GM18519 (cell line): ENCODE measurements around the gene TMEM237.
A peak's percentile ranks its signal among the peaks of the same experiment; 100 is the strongest.

Source experiments
- ATAC-seq: cut with Tn5 transposase; IDR thresholded peaks from one replicate; pipeline ENCODE4 v1.9.1; 2021; ENCODE audit warnings: mild to moderate bottlenecking, moderate library complexity; ENCODE audit not compliant: unreplicated experiment, low FRiP score

Gene TMEM237

DNA sequence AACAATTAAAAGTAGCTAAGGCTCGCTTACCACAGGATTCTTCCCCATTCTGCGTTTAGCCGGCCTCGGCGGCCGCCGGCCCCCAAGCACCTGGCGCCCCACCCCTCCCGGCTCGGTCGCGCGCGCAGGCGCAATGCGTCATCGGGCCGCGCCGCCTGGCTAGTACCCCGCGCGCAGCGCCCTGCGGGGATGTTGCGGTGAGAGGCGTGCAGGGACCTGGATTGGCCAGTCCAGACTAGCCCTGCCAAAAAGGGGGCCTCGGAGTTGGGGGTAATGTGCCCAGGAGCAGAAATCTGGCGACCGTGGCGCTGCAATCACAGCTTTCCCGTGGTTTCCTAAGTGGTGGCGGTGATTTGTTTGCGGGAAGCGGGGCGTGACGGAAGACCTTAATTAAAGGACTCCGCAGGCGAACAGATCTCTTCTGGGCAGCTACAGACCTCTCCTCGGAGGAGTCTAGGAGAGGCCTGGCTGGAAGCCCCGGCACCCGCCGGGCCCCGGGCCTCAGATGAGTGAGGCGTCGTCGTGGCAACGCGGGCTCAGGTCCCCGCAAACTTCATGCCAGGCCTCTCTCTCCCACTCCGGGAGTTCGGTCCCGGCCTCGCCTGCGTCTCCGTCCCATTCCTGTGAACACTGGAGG is 606 bp downstream of the TMEM237 start:
- peak; percentile 58 for ATAC-seq

GRCh38 chr2:201642086-201642578 is 1.2 kb downstream of the TMEM237 start:
- ATAC-seq: peak; percentile 24

GRCh38 chr2:201639205-201639604 is 4.1 kb downstream of the TMEM237 start:
- ATAC-seq: no peak

DNA sequence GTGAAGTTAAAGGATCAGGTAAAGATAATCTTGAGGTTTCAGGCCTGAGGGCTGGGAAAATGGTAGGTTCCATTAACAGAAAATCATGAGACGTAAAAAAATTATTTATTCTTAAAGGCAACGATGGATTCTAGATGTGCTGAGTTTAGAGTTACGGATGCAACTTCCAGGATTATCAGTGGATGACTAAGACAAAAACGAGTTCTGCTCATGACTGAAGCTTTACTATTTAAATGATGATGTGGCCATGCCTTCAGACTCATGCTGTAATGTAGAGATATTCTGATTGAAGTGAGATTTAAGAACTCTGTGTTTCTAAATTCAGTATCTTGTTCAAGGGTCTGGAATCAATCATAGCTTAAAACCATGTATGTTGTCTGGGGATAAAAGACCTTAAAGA is 5.0 kb downstream of the TMEM237 start:
- ATAC-seq: no peak

DNA sequence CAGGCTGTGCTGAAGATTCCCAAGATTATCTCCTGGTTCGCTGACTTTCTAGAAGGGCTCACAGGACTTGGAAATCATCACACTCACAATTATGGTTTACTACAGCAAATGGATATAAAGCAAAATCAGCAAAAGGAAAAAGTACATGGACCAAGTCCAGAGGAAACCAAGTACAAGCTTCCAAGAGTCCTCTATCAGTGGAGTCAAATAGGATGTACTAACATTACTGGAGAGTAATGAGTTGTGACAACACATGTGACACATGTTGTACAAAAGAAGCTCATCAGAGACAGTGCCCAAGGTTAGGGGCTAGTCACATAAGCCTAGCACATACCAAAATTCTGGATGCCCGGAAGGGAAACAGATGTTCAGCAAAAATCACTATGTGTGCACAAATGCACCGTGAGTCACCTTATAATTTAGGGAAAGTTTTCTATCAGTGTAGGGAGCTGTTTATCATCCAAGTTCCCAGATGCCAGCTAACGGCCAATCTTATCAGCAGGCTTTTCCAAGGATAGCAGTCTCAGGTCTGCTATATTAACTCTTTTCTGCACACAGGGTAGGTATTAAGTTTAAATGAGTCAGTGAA is 9.5 kb downstream of the TMEM237 start:
- ATAC-seq: no peak

- ATAC-seq: no peak
Measured at GRCh38 chr2:201631041-201631440, 12.3 kb downstream of the TMEM237 start.

DNA sequence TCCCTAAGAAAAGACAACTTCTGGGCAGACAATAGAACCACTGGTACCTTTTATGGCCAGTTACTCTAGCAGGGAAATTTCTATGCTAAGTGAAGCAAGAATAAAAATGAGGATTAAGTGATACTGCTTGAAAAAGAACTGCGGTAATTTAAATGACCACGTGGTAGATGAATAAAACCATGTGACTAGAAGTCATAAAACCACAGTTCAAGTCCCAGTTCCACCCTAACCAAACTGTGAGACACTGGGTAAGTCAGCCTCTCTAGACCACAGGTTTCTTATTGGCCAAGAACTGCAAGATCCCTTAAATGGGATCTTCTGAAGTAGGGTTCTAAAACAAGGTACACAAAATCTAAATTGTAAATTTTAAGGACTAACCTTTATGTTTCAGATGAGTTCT is 12.7 kb downstream of the TMEM237 start:
- ATAC-seq: no peak

DNA sequence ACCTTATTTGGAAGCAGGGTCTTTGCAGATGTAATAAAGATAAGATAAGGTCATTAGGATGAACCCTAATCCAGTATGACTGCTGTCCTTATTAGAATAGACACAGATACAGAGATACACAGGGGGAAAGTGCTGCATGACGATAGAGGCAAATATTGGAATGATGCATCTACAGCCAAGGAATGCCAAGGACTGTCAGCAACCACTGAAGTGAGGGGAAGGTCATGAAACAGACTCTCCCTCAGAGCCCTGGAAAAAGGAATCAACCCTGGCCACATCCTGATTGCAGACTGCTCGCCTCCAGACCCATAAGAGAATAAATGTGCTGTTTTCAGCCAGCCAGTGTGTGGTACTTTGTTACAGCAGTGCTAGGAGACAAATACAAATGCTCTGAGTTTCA is 14.8 kb downstream of the TMEM237 start:
- ATAC-seq: no peak

DNA sequence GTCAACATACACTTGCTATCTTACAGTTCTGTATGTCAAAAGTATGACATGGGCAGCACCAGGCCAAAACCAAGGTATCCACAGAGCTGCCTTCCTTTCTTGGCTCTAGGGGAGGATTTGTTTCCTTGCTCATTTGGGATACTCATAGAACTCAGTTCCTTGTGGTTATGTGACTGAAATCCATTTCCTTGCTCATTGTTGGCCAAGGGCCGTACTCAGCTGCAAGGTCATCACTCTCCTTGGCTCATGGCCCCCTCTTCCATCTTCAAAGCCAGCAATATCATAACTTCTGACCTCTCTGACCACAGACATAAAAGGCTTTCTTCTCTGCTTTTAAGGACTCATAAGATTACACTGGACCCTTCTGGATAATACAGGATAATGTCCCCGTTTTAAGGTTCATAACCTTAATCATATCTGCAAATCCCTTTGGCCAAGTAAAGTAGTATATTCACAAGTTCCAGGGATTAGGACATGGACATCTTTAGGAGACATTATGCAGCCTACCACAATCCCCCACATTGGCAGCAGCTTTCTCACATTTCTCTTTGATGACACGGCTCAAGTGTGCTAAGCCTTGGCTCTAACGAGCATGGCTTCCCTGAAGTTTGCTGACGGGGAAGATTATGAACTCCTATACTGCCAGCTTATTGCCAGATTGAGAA is 20.9 kb downstream of the TMEM237 start:
- ATAC-seq: no peak

DNA sequence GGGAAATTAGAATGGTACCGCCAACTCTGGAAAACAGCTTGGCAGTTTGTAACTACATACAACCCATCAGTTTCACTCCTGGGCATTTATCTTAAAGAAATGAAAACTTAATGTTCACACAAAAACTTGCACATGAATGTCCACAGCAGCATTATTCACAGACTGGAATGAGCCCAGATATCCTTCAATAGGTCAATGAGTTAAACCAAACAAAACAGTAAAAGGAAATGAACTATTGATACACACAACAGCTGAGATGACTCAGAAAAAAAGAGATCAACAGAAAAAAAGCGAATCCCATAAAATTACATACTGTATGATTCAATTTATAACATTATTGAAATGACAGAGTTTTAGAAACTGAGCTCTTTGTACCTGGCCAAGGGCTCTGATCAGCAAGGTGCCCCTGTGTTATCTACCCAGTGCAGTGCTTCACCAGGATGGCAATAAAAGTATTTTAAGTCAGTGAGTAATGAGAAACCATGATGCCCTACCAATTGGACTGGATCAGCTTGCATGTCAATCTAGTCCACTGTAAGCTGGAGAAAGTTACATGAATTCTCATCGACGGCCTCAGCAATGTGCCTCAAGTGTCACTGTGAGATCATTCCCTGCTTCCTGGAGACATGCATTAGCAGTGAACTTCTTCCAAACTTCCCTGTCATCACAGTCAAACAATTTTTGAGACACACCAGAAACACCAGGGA is 21.9 kb downstream of the TMEM237 start:
- ATAC-seq: no peak

DNA sequence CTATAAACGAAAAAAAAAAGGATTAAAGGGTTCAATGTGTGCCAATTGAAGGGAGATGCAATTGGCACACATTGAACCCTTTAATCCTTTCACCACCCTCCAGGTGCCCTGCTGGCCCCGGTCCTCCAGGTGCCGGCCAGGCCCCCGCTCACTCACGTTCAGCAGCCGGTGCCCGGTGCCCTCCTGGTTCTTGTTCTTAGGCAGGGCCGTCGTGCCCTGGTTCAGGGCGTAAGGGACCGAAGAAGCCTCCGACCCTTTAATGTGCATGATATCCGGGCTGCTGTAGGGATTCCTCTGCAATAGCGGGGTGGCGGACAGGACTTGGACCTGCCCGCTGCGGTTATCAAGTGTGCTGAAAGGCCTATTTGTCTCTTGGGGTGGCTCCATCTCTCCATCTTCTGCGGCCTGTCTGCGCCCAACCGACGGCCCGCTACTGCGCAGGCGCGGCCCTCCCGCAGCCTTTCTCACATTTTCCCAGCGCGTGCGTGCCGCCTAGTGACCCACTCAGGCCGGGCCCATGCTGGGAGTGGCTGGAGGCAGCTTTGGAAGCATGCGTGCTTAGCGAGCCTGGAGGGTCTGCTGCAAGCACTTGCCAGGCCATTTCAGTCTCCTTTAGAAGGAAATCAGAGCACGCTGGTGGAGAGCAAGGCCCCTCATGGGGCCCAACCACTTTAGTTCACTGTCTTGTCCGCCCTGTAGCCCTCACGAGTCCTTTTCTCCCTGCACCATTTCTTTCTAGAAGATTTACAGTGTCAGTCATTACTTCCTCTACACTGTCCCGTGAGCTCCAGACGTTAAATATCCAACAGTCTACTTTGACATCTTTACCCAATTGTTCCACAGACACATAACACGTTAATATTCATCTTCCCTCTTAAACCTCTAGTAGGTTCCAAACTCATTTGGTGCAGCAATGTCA is 24.3 kb downstream of the TMEM237 start:
- ATAC-seq: no peak

DNA sequence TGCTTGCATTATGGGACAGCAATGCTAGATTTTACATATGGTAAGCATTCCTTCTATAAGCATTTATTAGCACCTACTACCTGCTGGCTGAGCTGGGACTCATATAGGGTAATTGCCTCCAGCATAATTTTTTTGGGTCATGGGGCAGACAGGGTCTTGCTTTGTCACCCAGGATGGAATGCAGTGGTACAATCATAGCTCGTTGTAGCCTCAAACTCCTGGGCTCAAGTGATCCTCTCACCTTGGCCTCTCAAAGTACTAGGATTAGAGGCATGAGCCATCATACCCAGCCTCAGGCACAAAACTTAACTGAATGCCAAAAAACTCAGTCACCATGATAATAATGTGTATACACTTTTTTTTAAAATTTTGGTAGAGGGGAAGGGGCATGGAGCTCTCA is 35.3 kb downstream of the TMEM237 start:
- no peak for ATAC-seq

- no peak for ATAC-seq
Measured at GRCh38 chr2:201607568-201607967, 35.7 kb downstream of the TMEM237 start.

DNA sequence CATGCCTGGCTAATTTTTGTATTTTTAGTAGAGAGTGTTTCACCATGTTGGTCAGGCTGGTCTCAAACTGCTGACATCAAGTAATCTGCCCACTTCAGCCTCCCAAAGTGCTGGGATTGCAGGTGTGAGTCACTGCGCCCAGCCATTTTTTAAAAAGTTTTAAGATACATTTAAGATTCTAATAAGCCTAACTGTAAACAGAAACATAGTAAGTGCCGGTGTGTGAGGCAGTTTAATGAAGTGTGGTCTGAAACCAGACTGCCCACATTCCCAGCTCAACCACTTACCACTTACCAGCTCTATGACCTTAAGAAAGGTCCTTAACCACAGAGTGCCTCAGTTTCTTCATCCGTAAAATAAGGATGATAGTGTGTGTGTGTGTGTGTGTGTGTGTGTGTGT is 42.4 kb downstream of the TMEM237 start:
- ATAC-seq: no peak

- ATAC-seq: no peak
Measured at GRCh38 chr2:201597397-201597796, 45.9 kb downstream of the TMEM237 start.

- no peak for ATAC-seq
Measured at GRCh38 chr2:201580486-201580885, 62.8 kb downstream of the TMEM237 start.

DNA sequence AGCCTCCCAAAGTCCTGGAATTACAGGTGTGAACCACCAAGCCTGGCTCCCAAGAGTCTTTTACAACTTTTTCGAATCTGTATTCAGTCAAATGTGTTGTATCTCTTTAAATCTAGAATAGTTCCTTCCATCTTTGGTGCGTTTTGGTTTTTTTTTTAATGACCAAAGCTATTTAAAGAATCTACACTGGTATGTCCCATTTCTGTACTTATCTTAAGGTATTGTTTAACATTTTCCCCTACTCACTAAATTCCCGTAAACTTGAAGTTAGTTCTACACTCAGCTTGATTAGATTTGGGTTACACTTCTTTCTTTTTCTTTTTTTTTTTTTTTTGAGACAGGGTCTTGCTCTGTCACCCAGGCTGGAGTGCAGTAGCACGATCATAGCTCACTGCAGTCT is 63.8 kb downstream of the TMEM237 start:
- ATAC-seq: no peak

DNA sequence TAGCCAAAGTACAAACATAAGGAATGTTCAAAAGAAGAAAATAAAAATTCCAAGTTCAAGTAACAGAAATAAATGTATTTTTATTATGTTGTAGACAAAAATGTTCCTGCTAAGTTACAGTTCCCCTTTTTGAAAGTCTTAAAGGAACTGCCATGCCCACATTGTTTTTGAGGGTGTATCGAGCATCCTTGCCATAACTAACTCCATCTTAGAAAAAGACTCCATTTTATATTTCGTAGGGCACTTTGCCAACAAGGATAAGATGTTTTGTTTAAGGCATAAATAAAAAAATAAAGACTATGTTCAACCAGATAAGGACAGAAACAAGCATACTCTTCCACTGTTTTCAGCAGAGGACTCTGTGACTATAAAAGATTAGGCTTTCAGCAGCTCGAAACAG is 67.3 kb downstream of the TMEM237 start:
- ATAC-seq: no peak

DNA sequence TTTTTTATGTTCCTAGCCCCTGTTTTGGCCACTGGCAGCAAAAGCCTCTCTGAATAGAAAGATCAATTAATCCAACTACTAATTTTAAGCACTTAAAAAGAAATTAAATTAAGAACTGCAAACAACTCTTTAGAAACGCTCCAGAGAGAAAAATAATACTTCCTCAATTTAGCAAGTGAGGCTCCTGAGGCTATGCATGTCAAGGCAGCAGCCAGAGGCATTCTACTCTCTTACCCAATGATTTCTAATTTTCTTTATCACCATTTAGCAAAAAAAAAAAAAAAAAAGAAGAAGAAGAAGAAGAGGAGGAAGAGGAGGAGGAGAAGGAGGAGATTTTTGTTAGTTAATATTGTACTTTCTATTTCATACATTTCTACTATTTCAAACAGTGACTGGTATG is 68.5 kb downstream of the TMEM237 start:
- no peak for ATAC-seq

- no peak for ATAC-seq
Measured at GRCh38 chr2:201572846-201573508, 70.3 kb downstream of the TMEM237 start.
